GM04504 (cell line): Measurements from ENCODE around the gene C7orf25.

Source experiments
- DNase-seq: peaks from one replicate; pipeline ENCODE4 v3.0.0-alpha.2; 2012; ENCODE audit warnings: low read depth

C7orf25 gene

DNA sequence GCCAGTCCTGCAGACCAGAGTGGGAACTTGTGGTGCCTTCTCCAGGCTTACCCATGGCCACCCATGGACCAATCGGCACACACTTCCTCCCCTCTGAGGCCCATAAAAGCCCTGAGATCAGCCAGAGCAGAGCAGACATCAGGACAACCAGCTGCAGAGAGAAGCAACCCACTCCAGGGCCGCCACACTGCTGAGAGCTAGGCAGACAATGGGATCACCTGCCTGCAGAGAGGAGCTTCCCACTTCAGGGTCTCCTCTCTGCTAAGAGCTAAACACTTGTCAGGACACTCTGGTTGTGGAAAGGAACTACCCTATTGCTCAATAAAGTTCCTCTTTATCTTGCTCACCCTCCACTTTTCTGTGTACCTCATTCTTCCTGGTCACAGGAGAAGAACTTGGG is 34.0 kb downstream of the C7orf25 start:
- no peak for DNase-seq

DNA sequence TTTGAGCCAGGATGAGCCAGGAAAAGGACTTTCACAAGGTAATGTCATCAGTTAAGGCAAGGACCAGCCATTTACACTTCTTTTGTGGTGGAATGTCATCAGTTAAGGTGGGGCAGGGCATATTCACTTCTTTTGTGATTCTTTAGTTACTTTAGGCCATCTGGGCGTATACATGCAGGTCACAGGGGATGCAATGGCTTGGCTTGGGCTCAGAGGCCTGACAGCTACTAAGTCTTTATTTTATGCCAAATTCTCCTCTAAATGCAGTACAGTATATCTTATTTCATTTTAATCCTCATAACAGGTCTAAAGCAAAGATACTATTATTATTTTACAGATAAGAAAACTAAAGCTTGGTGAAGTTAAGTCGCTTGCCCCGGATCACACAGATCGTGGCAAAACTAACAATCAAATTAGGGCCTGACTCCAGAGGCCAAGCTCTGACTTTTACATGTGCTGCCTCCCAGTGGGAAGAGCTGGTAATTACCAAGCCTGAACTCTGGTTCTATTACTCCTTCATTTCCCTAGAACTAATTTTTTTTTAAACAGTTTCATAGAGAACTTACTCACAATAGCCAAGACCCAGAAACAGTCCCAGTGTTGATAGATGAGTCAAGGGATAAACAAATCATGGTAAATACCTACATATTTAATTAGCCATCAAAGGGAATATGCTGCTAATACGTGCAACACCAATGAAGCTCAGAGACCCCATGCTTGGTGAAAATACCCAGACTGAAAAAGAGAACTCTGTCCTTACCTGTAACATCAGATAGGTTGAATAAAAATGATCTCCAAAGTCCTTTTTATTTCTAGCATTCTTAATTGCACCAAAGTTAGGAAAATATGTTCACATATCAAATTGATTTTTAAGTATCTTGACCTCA is 35.4 kb downstream of the C7orf25 start:
- no peak for DNase-seq

DNA sequence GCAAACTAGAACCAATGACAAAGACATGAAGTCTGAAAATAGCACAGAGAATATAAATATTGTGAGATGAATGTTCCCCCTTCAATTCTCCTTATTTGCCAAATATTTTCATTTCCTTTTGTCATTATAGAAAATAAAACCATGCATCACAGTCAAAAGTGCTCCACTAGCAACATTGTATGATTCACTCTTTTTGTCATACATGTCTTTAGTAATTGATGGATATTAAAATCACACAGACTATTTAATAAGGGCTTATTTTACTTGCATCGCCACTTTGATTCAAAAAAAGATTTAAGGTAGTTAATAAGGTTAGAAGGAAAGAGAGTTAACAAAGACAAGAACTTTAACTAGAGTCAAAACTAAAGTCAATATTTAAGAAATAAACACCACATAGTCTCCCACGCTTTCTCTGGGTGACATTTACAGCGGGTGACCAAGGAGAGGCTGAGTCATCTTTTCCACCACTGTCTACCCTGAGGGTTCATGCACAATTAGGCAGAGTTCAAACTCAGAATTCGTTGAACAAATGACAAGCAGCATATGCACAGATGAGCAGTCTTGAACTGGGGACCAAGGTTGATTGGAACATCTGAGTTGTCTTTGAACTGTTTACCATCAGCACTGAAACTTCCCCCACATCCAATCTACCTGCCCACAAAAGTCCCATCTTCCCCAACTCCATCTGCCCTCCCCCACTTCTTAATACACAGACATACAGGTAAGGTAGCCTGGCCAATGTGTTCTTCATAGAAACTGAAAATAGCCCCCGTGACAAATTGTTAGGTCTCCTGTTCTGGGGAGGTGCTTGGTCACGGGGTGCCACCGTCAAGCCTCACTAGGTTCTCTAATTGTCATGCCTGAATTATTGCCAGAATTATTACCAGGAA is 42.5 kb downstream of the C7orf25 start:
- DNase-seq, result no peak

DNA sequence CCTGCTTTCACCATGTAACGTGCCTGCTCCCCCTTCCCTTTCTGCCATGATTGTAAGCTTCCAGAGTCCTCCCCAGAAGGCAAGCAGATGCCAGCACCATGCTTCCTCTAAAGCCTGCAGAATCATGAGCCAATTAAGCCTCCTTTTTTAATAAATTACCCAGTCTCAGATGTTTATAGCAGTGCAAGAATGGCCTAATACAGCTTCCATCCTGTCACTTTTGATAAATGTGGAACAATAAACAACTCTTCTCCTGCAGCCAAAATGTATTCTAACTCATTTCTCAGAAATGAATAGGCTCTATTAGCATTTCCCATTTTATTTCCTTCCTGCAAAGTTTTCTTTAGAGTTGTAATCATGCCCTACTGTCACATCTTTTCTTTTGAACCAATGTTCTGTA is 43.4 kb downstream of the C7orf25 start:
- no peak for DNase-seq
